K562 (cell line): Measurements from ENCODE around the gene SCNN1A. TPM values are rescaled to one million over a fixed set of nuclear protein-coding genes. Genes with fewer than 3 reads are reported as not detected.

Experiments used
- ATAC-seq: fragments of 200-7000 bp; cut with Tn5 transposase; 3 replicates; pipeline ENCODE4 v1.9.1; 2020; ENCODE audit warnings: moderate library complexity
- BruUV-seq: library from RNA; stranded (reverse); fragments of 400-500 nt; replicated peaks from 2 replicates; lab custom pipeline; 2021; lab: Mats Ljungman, UMichigan
- CTCF ChIA-PET: fragments of 300-600 bp; formaldehyde crosslinking; extraction: SDS; loops from one replicate; lab custom pipeline; 2021; ENCODE audit warnings: low intra/inter-chr PET ratio; lab: Yijun Ruan, JAX
- POLR2A ChIA-PET: fragments of 300-600, 350-650 bp; sonication (Branson Sonifier 250); formaldehyde crosslinking; extraction: SDS; loops from one replicate; lab custom pipeline; 2021; ENCODE audit warnings: antibody characterized with exemption, inconsistent platforms; lab: Yijun Ruan, JAX
- DNase-seq, 4 experiments: peaks; one replicate each; pipeline versions ENCODE4 v3.0.0 to v3.0.0-alpha.2; 2011 to 2018; ENCODE audit warnings: low spot score in 3 of 4, mixed read lengths in 3 of 4; ENCODE audit errors: extremely low read depth in 1 of 4
- FAIRE-seq: peaks from 2 replicates; lab custom pipeline; 2011; peaks lifted over from hg19 to GRCh38; lab: Jason Lieb, UNC
- H2AFZ ChIP-seq: 2 replicates; pipeline ENCODE4 v1.6.0; 2011; ENCODE audit warnings: low read depth, low read length, control low read depth, inconsistent platforms
- H3K27ac ChIP-seq: fragments of 200-600 bp; 3 replicates; pipeline ENCODE4 v1.8.0; 2011; ENCODE audit warnings: low read depth, mild to moderate bottlenecking, control low read depth, inconsistent platforms, low read length, moderate library complexity, mixed read lengths; ENCODE audit errors: extremely low read depth
- H3K27me3 ChIP-seq, 2 experiments: fragments of 300-600 bp in 1 of 2; 2 replicates in 1 of 2; 3 replicates in 1 of 2; pipeline versions ENCODE4 v1.6.0 to v1.8.0; 2011; ENCODE audit warnings: inconsistent platforms in 2 of 2, low read length in 2 of 2, mild to moderate bottlenecking in 1 of 2, mixed read lengths in 1 of 2, moderate library complexity in 1 of 2; ENCODE audit not compliant: control insufficient read depth in 2 of 2, insufficient read depth in 2 of 2
- H3K36me3 ChIP-seq: fragments of 300-600 bp; 3 replicates; pipeline ENCODE4 v1.8.0; 2011; ENCODE audit warnings: mild to moderate bottlenecking, low read length, inconsistent platforms; ENCODE audit not compliant: control insufficient read depth, insufficient read depth
- H3K4me1 ChIP-seq, 2 experiments: fragments of 200-600 bp in 1 of 2; replicated peaks in 1 of 2; 2 replicates in 1 of 2; 3 replicates in 1 of 2; pipeline versions ENCODE4 v1.5.1 to v1.8.0; 2011; ENCODE audit warnings: inconsistent platforms in 2 of 2, low read length in 2 of 2, mild to moderate bottlenecking in 1 of 2, mixed read lengths in 1 of 2, moderate library complexity in 1 of 2; ENCODE audit not compliant: control insufficient read depth in 2 of 2, insufficient read depth in 2 of 2
- H3K4me2 ChIP-seq: 2 replicates; pipeline ENCODE4 v1.6.1; 2011; ENCODE audit warnings: low read length, control low read depth, inconsistent platforms, mixed read lengths; ENCODE audit not compliant: insufficient read depth
- H3K4me3 ChIP-seq: fragments of 200-600 bp; sonication (generic), shearing (Covaris generic); 2 replicates; pipeline ENCODE4 v1.5.1; 2016; ENCODE audit warnings: control low read depth, inconsistent platforms
- H3K79me2 ChIP-seq: fragments of 200-600 bp; 3 replicates; pipeline ENCODE4 v1.8.0; 2011; ENCODE audit warnings: low read length, inconsistent platforms; ENCODE audit not compliant: control insufficient read depth, insufficient read depth
- H3K9ac ChIP-seq, 2 experiments: 2 replicates each; pipeline versions ENCODE4 v1.6.0 to v1.6.1; 2011; ENCODE audit warnings: low read depth in 2 of 2, low read length in 2 of 2, control low read depth in 1 of 2, inconsistent platforms in 1 of 2, mild to moderate bottlenecking in 1 of 2, mixed read lengths in 1 of 2; ENCODE audit not compliant: insufficient read depth in 1 of 2
- H3K9me1 ChIP-seq: one replicate; pipeline ENCODE4 v1.6.0; 2011; ENCODE audit warnings: inconsistent platforms, mild to moderate bottlenecking, low read length, moderate library complexity; ENCODE audit not compliant: control insufficient read depth, insufficient read depth
- H3K9me3 ChIP-seq: replicated peaks from 2 replicates; pipeline ENCODE4 v1.5.1; 2011; ENCODE audit warnings: low read depth, low read length, inconsistent platforms; ENCODE audit not compliant: control insufficient read depth, insufficient read depth
- H4K20me1 ChIP-seq: replicated peaks from 2 replicates; pipeline ENCODE4 v1.6.1; 2011; ENCODE audit warnings: low read length, inconsistent platforms, mixed read lengths; ENCODE audit not compliant: control insufficient read depth, insufficient read depth
- CHD4 ChIP-seq: fragments of 200-600 bp; sonication (generic); IDR thresholded peaks from 3 replicates; pipeline ENCODE4 v1.6.1; 2012; ENCODE audit warnings: low read depth, mild to moderate bottlenecking, mixed read lengths, low read length, inconsistent platforms; ENCODE audit not compliant: insufficient read depth, insufficient replicate concordance, poor library complexity, severe bottlenecking
- POLR2A ChIP-seq: fragments of 450-650 bp; conservative IDR thresholded peaks from 2 replicates; pipeline ENCODE4 v1.6.1; 2016
- WGBS: fragments of 100-300 bp; shearing (Covaris generic); methylation state at CpG from one replicate; pipeline ENCODE4 v1.1.6; 2016; ENCODE audit warnings: low coverage, mixed read lengths; ENCODE audit not compliant: insufficient coverage; ENCODE audit errors: missing lambda C conversion rate; 5-methylcytosine and 5-hydroxymethylcytosine counted together
- in situ Hi-C: fragments of 300-500 bp; cut with MboI; formaldehyde crosslinking; loops from 4 replicates; pipeline ENCODE4 v1.15.0; 2018; ENCODE audit warnings: inconsistent platforms, mixed read lengths
- intact Hi-C: fragments of 100-400 bp; cut with micrococcal nuclease; formaldehyde crosslinking; loops from 2 replicates; pipeline ENCODE4 v1.14.2; 2022
- polyA plus RNA-seq, 8 experiments: library from polyadenylated mRNA; depleted of rRNA in 4 of 8; stranded (reverse) in 5 of 8; unstranded in 3 of 8; fragments of >200 nt; fragmentation: Nextera tagmentation in 2 of 8; fragmentation: Illumina TruSeq in 1 of 8; extraction: Ambion mirVana in 2 of 8; extraction: Trizol in 1 of 8; gene quantifications; 2 replicates each; pipeline versions ENCODE4 v1.2.1 to v1.2.3, GENCODE V29; 2011 to 2014; ENCODE audit warnings: inconsistent platforms in 1 of 8, missing spikeins in 1 of 8
- total RNA-seq, 7 experiments: library from RNA; depleted of rRNA in 6 of 7; stranded (reverse); fragments of >200 nt in 6 of 7; fragmentation: Illumina TruSeq in 2 of 7; extraction: Trizol in 2 of 7; gene quantifications; 2 replicates each; pipeline versions ENCODE4 v1.2.1 to v1.2.3, GENCODE V29; 2011 to 2021; ENCODE audit warnings: low replicate concordance in 1 of 7

The SCNN1A gene
- total and polyA plus RNA-seq, 9 of the 15 experiments (the other 6 are each of a cell fraction or from before 2014, with no cell fraction given), result 0.15 to 0.49 (median 0.32) TPM; not detected in 5

DNA sequence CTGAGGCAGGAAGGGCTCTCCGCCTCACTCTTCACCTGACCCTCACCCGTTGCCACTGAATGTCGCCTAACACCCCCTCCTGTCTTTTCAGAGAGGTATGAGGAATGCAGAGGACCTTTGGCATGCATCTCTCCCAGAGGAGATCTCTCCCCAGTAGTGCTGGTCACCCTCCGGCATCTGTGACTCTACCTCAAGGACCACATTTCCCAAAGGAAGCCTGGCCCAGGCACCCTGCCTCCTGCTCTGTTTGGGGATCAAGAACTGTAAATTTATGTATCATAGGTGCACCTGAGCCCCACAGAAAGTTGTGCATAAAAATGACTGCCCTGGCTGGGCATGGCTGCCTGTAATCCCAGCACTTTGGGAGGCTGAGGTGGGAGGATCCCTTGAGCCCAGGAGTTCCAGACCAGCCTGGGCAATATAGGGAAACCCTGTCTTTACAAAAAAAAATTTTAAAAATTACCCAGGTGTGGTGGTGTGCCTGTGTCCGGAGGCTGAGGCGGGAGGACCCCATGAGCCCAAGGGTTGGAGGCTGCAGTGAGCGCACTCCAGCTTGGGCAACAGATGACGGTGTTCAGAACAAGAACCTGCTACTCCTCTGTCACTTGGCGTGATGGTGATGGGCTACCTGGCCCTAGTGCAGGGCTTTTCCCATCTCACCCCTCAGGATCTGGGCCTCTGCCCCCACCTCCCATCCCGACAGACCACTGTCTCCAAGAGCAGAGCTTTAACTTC, 47.2 kb downstream of the SCNN1A start:
- Histone ChIP-seq H2AFZ (no peak overlapping the region), H3K27ac (no peak overlapping the region), H3K36me3 (peaks cover 44% of the 10 kb centered on the region; the same call in 2 of the 3 replicates), H3K4me3 (no peak overlapping the region), H3K79me2 (no peaks in the 10 kb centered on the region), H3K27me3 (no peaks in the 10 kb centered on the region), H3K9me3 (no peaks in the 10 kb centered on the region), H3K9me1 (no peaks in the 10 kb centered on the region), H3K9ac (no peak overlapping the region), H3K4me2 (no peak overlapping the region), H3K4me1 (peaks cover 11 to 16% of the 10 kb centered on the region in 2 experiments; a peak in 4 of 5 replicates), H4K20me1 (no peaks in the 10 kb centered on the region)
- WGBS, result 84% methylated on average over 5 of the region's 10 CpGs
- no peak for FAIRE-seq
- ATAC-seq, result no peak; the same call in 2 of the 3 replicates
- ChIA-PET CTCF (interaction anchor here (0.6 kb wide), 1 partner anchor 212 kb away, joined by 3 read pairs; no protein-coding TSS in a partner anchor), POLR2A (interaction anchor here (0.7 to 3.3 kb wide), 4 partner anchors 9 to 44 kb away, joined by 3 to 38 read pairs (median 4); no protein-coding TSS in a partner anchor)
- TF ChIP-seq CHD4 (no peak), POLR2A (0 out of 2 replicates have a peak, but pooled peaks have one; percentile 25)
- DNase-seq, result no peak
- BruUV-seq, result TSS peak; percentile 19
- intact Hi-C loops, result loop anchor here (5.0 to 10.0 kb wide), 2 partner anchors 94 to 207 kb away; partner anchors contain the start of gene GAPDH
- in situ Hi-C loops, result no loop called here
